Skeletal muscle satellite cell (primary cell): ENCODE measurements around the gene SPRY4. TPM values are rescaled to one million over a fixed set of nuclear protein-coding genes. Genes with fewer than 3 reads are reported as not detected.
"Not testable (repeated sequence)": the region's sequence is repeated elsewhere in the genome, so short reads cannot be mapped to it uniquely, and the experiment has no call there.

Experiments used
- H3K27me3 ChIP-seq: 2 replicates; pipeline ENCODE4 v1.7.0; 2013; ENCODE audit warnings: low read length; ENCODE audit not compliant: control insufficient read depth, insufficient read depth
- H3K36me3 ChIP-seq: 2 replicates; pipeline ENCODE4 v1.7.0; 2013; ENCODE audit warnings: mild to moderate bottlenecking, control low read depth, low read length; ENCODE audit not compliant: insufficient read depth
- H3K4me1 ChIP-seq: 2 replicates; pipeline ENCODE4 v1.7.0; 2013; ENCODE audit warnings: low read length; ENCODE audit not compliant: control insufficient read depth, insufficient read depth
- H3K4me2 ChIP-seq: 2 replicates; pipeline ENCODE4 v1.7.0; 2013; ENCODE audit warnings: mild to moderate bottlenecking, low read length
- H3K4me3 ChIP-seq: 2 replicates; pipeline ENCODE4 v1.7.0; 2013; ENCODE audit warnings: low read length
- H3K9ac ChIP-seq: 2 replicates; pipeline ENCODE4 v1.7.0; 2013; ENCODE audit warnings: mild to moderate bottlenecking, low read depth, low read length, moderate library complexity
- H3K9me3 ChIP-seq: replicated peaks from 2 replicates; pipeline ENCODE4 v1.7.0; 2013; ENCODE audit warnings: mild to moderate bottlenecking, control low read depth, low read length
- total RNA-seq: library from RNA; depleted of rRNA; stranded (reverse); fragments of >200 nt; gene quantifications from 2 replicates; pipeline ENCODE4 v1.2.3, GENCODE V29; 2012; rRNA removed

Gene SPRY4
- 29.9 and 38.5 TPM in 2 replicates for total RNA-seq

GRCh38 chr5:142324871-142325724, at the start of gene SPRY4:
SPRY4 (minus strand) TSS chr5:142325021; CDS start chr5:142315108, 9,913 bp downstream.
- H3K4me1 ChIP-seq = peaks cover 46% of the 10 kb centered on the region
- peaks cover 28% of the 10 kb centered on the region for H3K36me3 ChIP-seq
- peak within 1 kb of the TSS; percentile 98 for H3K4me2 ChIP-seq
- no peaks in the 10 kb centered on the region for H3K9me3 ChIP-seq
- no peaks in the 10 kb centered on the region for H3K27me3 ChIP-seq
- peak within 1 kb of the TSS; percentile 88 for H3K4me3 ChIP-seq
- H3K9ac ChIP-seq = peak within 1 kb of the TSS; percentile 99

DNA sequence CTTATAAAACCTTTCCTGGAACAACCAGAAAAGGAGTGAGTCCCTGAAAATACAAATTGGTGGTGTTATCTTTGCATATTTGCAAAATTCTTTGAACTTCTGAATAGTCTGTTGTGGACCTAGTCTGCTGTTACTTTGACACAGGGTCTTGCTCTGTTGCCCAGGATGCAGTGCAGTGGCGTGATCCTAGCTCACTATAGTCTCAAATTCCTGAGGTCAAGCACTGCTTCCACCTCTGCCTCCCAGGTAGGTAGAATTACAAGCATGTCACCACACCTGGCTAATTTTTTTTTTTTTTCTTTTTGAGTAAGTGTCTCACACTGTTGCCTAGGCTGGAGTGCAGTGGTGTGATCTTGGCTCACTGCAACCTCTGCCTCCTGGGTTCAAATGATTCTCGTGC, 43.7 kb upstream of the SPRY4 start:
- no peaks in the 10 kb centered on the region for H3K36me3 ChIP-seq
- no peak overlapping the region for H3K4me3 ChIP-seq
- H3K4me1 ChIP-seq = peaks cover 14% of the 10 kb centered on the region
- H3K27me3 ChIP-seq = no peaks in the 10 kb centered on the region
- H3K9ac ChIP-seq = no peak overlapping the region
- no peaks in the 10 kb centered on the region for H3K9me3 ChIP-seq
- no peak overlapping the region for H3K4me2 ChIP-seq

- Histone ChIP-seq H3K9me3 (no peaks in the 10 kb centered on the region), H3K27me3 (no peaks in the 10 kb centered on the region), H3K4me1 (peaks cover 32% of the 10 kb centered on the region), H3K9ac (no peak overlapping the region), H3K4me2 (no peak overlapping the region), H3K36me3 (no peaks in the 10 kb centered on the region), H3K4me3 (no peak overlapping the region)
Observed at GRCh38 chr5:142366007-142366406, 41.2 kb upstream of the SPRY4 start.

GRCh38 chr5:142364251-142365145, 39.7 kb upstream of the SPRY4 start:
- Histone ChIP-seq H3K27me3 (no peaks in the 10 kb centered on the region), H3K4me1 (peaks cover 45% of the 10 kb centered on the region), H3K4me2 (peak overlapping the region; percentile 77), H3K4me3 (peak overlapping the region; percentile 63), H3K36me3 (no peaks in the 10 kb centered on the region), H3K9ac (peak overlapping the region; percentile 70), H3K9me3 (no peaks in the 10 kb centered on the region)

GRCh38 chr5:142363619-142363963, 38.8 kb upstream of the SPRY4 start:
- Histone ChIP-seq H3K9me3 (no peaks in the 10 kb centered on the region), H3K4me1 (peaks cover 50% of the 10 kb centered on the region), H3K27me3 (no peaks in the 10 kb centered on the region), H3K4me2 (peak overlapping the region; percentile 77), H3K9ac (peak overlapping the region; percentile 70), H3K4me3 (no peak overlapping the region), H3K36me3 (no peaks in the 10 kb centered on the region)

GRCh38 chr5:142362193-142362592, 37.4 kb upstream of the SPRY4 start:
- not testable (repeated sequence) for H3K4me2 ChIP-seq, H3K9me3 ChIP-seq, H3K27me3 ChIP-seq, H3K36me3 ChIP-seq, H3K4me3 ChIP-seq
- Histone ChIP-seq H3K4me1 (peaks cover 64% of the 10 kb centered on the region), H3K9ac (peak overlapping the region; percentile 13)

- Histone ChIP-seq H3K4me3 (peak overlapping the region; percentile 16), H3K36me3 (no peaks in the 10 kb centered on the region), H3K4me1 (peaks cover 72% of the 10 kb centered on the region), H3K4me2 (peak overlapping the region; percentile 25), H3K27me3 (no peaks in the 10 kb centered on the region), H3K9ac (peak overlapping the region; percentile 16), H3K9me3 (no peaks in the 10 kb centered on the region)
Observed at GRCh38 chr5:142360607-142361120, 35.8 kb upstream of the SPRY4 start.

- Histone ChIP-seq H3K4me3 (no peak overlapping the region), H3K4me2 (peak overlapping the region; percentile 25), H3K9ac (peak overlapping the region; percentile 16), H3K9me3 (no peaks in the 10 kb centered on the region), H3K36me3 (no peaks in the 10 kb centered on the region), H3K4me1 (peaks cover 73% of the 10 kb centered on the region), H3K27me3 (no peaks in the 10 kb centered on the region)
Observed at GRCh38 chr5:142360051-142360498, 35.3 kb upstream of the SPRY4 start.

DNA sequence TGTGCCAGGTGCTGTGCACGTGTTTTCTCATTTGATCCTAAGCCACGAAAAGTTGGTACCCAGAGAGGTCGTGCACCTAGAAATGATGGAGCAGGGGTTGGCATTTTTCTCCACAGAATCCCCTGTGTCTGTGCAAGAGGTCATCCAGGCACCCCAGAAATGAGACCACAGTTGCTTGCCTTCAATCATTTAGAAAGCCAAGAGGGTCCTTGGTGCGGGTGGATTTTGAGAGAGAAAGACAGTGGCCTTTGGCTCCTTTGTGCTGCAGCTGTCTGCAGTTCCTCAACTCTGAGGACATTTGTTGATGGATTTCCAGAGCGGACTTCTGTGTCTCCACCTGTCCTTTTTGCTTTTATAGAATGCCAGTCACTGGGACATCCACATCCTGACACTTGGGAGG, 33.8 kb upstream of the SPRY4 start:
- Histone ChIP-seq H3K27me3 (no peaks in the 10 kb centered on the region), H3K9me3 (no peaks in the 10 kb centered on the region), H3K4me1 (peaks cover 60% of the 10 kb centered on the region), H3K36me3 (no peaks in the 10 kb centered on the region), H3K4me2 (peak overlapping the region; percentile 78), H3K9ac (peak overlapping the region; percentile 85), H3K4me3 (no peak overlapping the region)

- no peaks in the 10 kb centered on the region for H3K27me3 ChIP-seq
- peak overlapping the region; percentile 85 for H3K9ac ChIP-seq
- peaks cover 58% of the 10 kb centered on the region for H3K4me1 ChIP-seq
- no peaks in the 10 kb centered on the region for H3K9me3 ChIP-seq
- no peaks in the 10 kb centered on the region for H3K36me3 ChIP-seq
- peak overlapping the region; percentile 63 for H3K4me3 ChIP-seq
- peak overlapping the region; percentile 78 for H3K4me2 ChIP-seq
Observed at GRCh38 chr5:142358121-142358520, 33.3 kb upstream of the SPRY4 start.

DNA sequence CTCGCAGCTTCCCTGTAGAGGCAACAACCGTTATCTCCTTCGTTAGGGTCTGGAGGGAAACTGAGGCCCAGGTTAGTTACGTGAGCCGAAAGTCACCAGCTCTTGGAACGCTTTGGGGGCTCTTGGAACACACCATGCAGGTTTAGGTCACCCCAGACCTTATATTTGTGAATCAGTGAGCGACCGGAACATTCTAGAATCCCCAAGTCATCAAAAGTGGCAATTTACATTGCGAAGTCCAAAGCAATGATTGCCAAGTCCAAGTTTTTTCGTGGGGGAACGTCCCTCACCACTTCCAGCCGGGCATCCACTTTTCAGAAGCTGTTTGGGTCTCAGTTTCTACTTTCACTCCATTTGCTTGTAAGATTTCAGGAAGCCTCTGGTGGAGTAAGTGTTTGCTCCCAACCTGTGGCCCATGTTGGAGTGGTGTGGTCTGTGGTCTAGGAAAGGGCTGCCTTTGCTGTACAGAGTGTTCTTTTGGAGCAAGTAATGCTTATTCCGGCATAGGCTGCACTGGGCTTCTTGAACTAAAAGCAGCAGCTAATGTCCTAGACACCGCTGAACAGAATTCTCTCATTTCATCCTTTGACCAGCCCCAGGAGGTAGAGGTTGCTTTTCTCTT, 32.8 kb upstream of the SPRY4 start:
- Histone ChIP-seq H3K36me3 (no peaks in the 10 kb centered on the region), H3K4me2 (peak overlapping the region; percentile 78), H3K4me1 (peaks cover 56% of the 10 kb centered on the region), H3K27me3 (no peaks in the 10 kb centered on the region), H3K9ac (peak overlapping the region; percentile 85), H3K9me3 (no peaks in the 10 kb centered on the region), H3K4me3 (peak overlapping the region; percentile 63)
